Thymus (tissue), 11 donors: ENCODE data around the gene HIPK2. TPM values are rescaled to one million over a fixed set of nuclear protein-coding genes. Genes with fewer than 3 reads are reported as not detected.
A peak's percentile ranks its signal among the peaks of the same experiment; 100 is the strongest.

Source experiments
- DNase-seq, 9 donors: peaks; one replicate each; pipeline ENCODE4 v3.0.0-alpha.2; 2013; ENCODE audit warnings: low spot score in 9 of 9, low read depth in 6 of 9, missing footprints in 1 of 9
- H3K27ac ChIP-seq, 2 donors: one replicate each; pipeline ENCODE4 v1.5.1; 2013; ENCODE audit warnings: control low read depth in 1 of 2, low read depth in 1 of 2, low read length in 1 of 2, mild to moderate bottlenecking in 1 of 2, moderate library complexity in 1 of 2
- H3K27me3 ChIP-seq, 2 donors: one replicate each; pipeline ENCODE4 v1.5.1; 2013; ENCODE audit warnings: low read length in 1 of 2; ENCODE audit not compliant: control insufficient read depth in 2 of 2, insufficient read depth in 1 of 2
- H3K36me3 ChIP-seq, 2 donors: one replicate each; pipeline ENCODE4 v1.5.1; 2013; ENCODE audit warnings: low read length in 1 of 2, mild to moderate bottlenecking in 1 of 2, moderate library complexity in 1 of 2; ENCODE audit not compliant: control insufficient read depth in 2 of 2, insufficient read depth in 2 of 2
- H3K4me1 ChIP-seq, 2 donors: one replicate each; pipeline ENCODE4 v1.5.1; 2013; ENCODE audit warnings: low read length in 2 of 2; ENCODE audit not compliant: control insufficient read depth in 2 of 2, insufficient read depth in 2 of 2
- H3K4me3 ChIP-seq, 2 donors: one replicate each; pipeline ENCODE4 v1.5.1; 2013; ENCODE audit warnings: low read length in 2 of 2, control low read depth in 1 of 2, mild to moderate bottlenecking in 1 of 2
- H3K9me3 ChIP-seq, 2 donors: one replicate each; pipeline ENCODE4 v1.5.1; 2013; ENCODE audit warnings: low read length in 1 of 2, mild to moderate bottlenecking in 1 of 2; ENCODE audit not compliant: control insufficient read depth in 2 of 2, insufficient read depth in 1 of 2
- WGBS: extraction: QIAGEN DNeasy Blood & Tissue Kit; methylation state at CpG from one replicate; pipeline ENCODE4 v1.1.7; 2013; 5-methylcytosine and 5-hydroxymethylcytosine counted together
- polyA plus RNA-seq: library from polyadenylated mRNA; stranded (reverse); fragments of 200-250 nt; gene quantifications from one replicate; pipeline ENCODE4 v1.2.3, GENCODE V29; 2013
- total RNA-seq: library from RNA; stranded (reverse); fragments of 120-200 nt; gene quantifications from one replicate; pipeline ENCODE4 v1.2.4, GENCODE V29; 2013
- donor health status: healthy.

The HIPK2 gene
- total and polyA plus RNA-seq, 2 donors, result 3.4 to 5.8 TPM

DNA sequence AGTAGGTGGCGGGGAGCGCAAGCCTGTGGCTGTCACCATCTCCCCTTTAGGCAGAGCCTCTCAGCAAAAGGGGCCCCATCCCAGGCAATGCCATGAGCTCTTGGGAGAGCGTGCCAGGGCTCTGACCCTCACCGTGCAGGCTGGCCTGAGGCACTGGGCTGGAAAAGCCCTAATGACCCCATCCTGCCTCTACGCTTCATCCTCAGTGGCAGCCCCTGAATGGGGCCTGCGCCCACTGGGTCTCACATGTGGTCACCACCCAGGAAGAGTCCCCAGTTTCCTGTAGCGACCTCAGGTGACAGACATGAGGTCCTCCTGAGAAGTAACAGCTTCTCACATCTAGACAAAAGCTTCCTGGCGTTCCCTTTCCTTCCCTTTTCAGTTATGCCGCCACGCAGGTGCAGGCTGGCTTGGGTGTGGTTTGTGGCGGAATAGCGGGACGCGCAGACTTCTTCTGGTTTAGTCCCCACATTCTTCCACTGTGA, 195.1 kb downstream of the HIPK2 start:
- H3K27me3 ChIP-seq, result no peaks in the 10 kb centered on the region
- no peaks in the 10 kb centered on the region for H3K9me3 ChIP-seq
- WGBS, result 15% methylated on average over 14 of the region's 14 CpGs
- peaks cover 28 to 43% of the 10 kb centered on the region in 2 donors for H3K4me1 ChIP-seq
- H3K4me3 ChIP-seq, result no peak overlapping the region
- peak in 4 of 9 donors; percentile 22 to 62 (median 31) for DNase-seq
- peak overlapping the region in 1 of 2 donors; percentile 69 for H3K27ac ChIP-seq
- peaks cover 43 to 47% of the 10 kb centered on the region in 2 donors for H3K36me3 ChIP-seq

DNA sequence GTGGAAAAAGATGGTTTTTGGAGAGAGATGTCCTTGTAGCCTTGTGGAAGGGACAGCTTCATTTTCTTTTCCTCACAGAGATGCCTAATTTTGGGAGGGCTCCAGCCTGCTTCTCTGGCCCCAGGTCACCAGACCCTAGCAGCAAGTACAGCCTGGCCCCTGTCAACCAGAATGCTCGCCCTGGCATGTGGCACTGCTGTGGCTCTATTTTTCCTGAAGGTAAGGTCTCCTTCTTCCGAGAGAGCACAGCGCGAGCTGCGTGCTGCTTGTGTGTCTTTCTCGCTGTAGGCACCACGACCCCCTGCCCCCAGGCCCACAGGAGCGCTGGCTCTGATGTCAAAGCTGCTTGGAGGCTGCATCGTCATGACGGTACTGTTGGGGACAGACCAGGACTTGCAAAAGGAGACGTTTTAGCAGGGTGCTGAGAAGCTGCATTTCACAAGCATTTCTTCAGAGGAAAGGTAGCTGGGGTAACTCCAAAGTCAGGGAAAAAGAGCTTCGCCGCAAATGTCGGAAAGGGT, 195.6 kb downstream of the HIPK2 start:
- Histone ChIP-seq H3K27me3 (no peaks in the 10 kb centered on the region), H3K9me3 (no peaks in the 10 kb centered on the region), H3K4me3 (no peak overlapping the region), H3K4me1 (peaks cover 28 to 43% of the 10 kb centered on the region in 2 donors), H3K36me3 (peaks cover 43% of the 10 kb centered on the region in 2 donors), H3K27ac (peak overlapping the region in 1 of 2 donors; percentile 69)
- DNase-seq, result peak in 2 of 9 donors; percentile 13 to 31
- 49% methylated on average over 14 of the region's 14 CpGs for WGBS

DNA sequence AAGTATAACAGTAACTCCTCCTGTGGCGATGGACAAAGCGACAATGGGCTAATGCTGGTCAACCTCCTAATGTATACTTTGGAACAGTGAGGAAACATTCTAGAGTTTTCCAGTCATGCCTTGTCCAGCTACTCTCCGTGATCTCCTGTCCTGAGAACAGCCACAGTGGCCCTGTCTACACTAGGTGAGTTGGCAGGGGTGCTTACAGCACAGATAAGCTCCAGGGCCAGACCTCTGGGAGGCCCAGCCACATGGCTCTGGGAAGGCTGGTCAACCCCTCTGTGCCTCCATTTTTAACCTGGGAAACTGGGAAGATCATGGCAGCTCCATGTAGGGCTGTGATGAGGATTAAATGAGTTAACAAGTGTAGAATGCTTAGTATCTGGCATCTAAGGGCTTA, 197.4 kb downstream of the HIPK2 start:
- H3K36me3 ChIP-seq, result peaks cover 42 to 57% of the 10 kb centered on the region in 2 donors
- peaks cover 28 to 43% of the 10 kb centered on the region in 2 donors for H3K4me1 ChIP-seq
- H3K27me3 ChIP-seq, result no peaks in the 10 kb centered on the region
- over 99% methylated on average over 3 of the region's 3 CpGs for WGBS
- H3K9me3 ChIP-seq, result no peaks in the 10 kb centered on the region
- no peak overlapping the region for H3K4me3 ChIP-seq
- H3K27ac ChIP-seq, result no peak overlapping the region
- no peak for DNase-seq

DNA sequence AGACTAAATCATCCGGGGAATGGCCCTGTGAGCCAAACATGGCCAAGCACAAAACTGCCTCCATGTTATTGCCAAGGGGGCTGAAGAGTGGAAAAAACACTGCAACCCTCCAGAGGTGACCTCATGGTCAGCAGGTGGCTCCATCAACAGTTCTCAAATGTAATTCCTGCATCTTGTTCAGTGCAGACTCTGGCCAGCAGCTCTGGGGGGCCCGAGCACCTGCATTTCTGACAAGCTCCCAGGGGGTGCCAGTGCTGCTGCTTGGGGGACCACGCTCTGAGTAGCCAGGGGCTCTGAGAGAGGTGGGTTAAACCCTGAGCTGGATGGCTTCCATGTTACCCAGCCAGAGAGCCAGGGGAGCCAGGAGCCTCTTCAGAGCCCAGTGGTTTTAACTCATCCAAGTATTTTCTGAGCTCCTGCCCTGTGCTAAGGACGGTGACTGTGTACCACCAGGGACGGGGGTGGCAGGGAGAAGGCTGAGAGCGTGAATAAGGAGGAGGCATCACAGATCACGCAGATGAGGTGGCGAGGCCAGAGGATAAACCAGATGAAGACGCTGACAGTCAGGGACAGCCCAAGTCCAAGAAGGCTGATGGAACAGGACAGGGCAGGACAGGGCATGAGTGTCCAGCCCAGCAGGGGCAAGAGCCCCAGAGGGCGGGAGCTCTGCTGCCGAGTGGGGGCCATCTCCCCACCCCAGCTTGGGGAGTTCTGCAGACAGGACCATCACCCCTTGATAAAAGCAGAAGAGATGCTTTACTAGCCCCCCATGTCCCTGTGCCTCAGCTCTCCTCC, 201.4 kb downstream of the HIPK2 start:
- DNase-seq, result no peak
- WGBS, result 98% methylated on average over 11 of the region's 11 CpGs
- H3K36me3 ChIP-seq, result peaks cover 57 to 58% of the 10 kb centered on the region in 2 donors

DNA sequence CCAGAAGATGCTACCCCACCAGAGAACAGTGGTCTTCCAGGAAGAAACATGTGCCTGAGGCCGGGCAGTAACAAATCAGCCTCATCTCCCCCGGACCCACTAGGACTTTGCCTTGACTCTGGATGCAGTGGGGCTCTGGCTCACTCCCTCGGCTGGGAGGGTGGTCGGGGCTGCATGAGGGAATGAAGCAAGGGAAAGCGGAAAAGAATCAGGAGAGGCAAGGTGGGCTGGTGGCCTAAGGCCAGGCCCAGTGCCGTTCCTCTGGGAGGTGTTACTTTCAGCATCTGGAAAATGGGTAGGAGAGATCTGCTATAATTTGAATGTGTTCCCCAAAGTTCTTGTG, 202.5 kb downstream of the HIPK2 start:
- Histone ChIP-seq H3K27ac (no peak overlapping the region), H3K27me3 (no peaks in the 10 kb centered on the region), H3K36me3 (peaks cover 53 to 59% of the 10 kb centered on the region in 2 donors), H3K4me3 (no peak overlapping the region), H3K9me3 (no peaks in the 10 kb centered on the region), H3K4me1 (peaks cover 0 to 3% of the 10 kb centered on the region in 2 donors)
- WGBS, result over 99% methylated on average over 6 of the region's 6 CpGs
- DNase-seq, result no peak

More for the DNA sequence above, 201.4 kb downstream of the HIPK2 start:
- Histone ChIP-seq H3K9me3 (no peaks in the 10 kb centered on the region), H3K4me3 (no peak overlapping the region), H3K27me3 (no peaks in the 10 kb centered on the region), H3K4me1 (peaks cover 0 to 3% of the 10 kb centered on the region in 2 donors), H3K27ac (no peak overlapping the region)

DNA sequence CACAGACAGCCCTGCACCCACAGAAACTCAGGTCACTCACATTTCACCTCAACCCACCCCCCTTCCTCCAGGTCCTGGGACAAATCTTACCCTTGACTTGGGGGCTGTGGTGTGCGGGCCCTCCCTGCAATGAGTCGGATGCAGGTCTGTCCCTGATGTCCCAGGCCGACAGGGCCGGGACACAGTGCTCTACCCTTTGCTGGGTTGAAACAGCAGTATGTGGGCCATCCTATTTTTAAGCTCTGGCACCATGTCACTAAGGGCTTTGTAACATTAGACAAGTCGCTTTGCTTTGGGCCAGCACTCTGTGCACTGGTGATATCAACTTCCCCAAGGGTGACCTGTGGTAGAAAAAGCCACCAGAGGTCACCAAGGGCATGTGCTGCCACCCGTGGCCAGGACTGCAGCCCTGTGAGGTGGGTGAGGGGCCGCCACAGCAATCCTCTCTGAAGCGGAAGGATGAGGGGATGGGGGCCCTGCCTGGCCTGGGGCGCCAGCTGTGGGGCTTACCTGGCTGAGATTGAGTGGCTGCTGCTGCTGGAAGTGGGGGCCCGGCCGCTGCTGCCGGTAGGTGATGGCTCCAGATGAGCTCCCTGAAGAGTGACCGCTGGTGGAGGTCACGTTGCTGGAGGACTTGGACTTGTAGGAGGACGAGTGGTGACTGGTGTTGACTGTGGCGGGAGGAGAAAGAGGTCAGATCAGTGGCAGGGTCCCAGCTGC, 203.0 kb downstream of the HIPK2 start:
- Histone ChIP-seq H3K27ac (no peak overlapping the region), H3K27me3 (no peaks in the 10 kb centered on the region)
- WGBS, result 98% methylated on average over 16 of the region's 16 CpGs

DNA sequence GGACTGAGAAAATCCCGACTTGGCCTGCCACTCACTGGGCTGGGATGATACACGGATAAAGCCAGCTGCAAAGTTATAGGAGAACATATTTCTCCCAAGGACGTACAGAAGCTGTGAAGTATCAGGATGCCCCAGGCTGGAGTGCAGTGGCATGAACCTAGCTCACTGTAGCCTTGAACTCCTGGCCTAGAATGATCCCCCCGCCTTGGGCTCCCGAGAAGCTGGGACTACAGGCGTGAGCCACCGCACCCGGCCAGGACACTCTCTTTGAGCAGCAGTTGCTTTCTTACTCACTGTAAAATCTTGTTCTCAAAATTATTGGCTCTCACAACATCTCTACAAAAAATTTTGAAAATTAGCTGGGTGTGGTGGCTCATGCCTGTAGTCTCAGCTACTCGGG, 203.9 kb downstream of the HIPK2 start:
- no peaks in the 10 kb centered on the region for H3K4me1 ChIP-seq
- H3K4me3 ChIP-seq, result no peak overlapping the region
- no peak overlapping the region for H3K27ac ChIP-seq
- H3K36me3 ChIP-seq, result peaks cover 44 to 48% of the 10 kb centered on the region in 2 donors
- WGBS, result 98% methylated on average over 9 of the region's 9 CpGs
- no peaks in the 10 kb centered on the region for H3K9me3 ChIP-seq
- H3K27me3 ChIP-seq, result no peaks in the 10 kb centered on the region
- DNase-seq, result no peak

More for the DNA sequence above, 203.0 kb downstream of the HIPK2 start:
- Histone ChIP-seq H3K4me3 (no peak overlapping the region), H3K9me3 (no peaks in the 10 kb centered on the region), H3K36me3 (peaks cover 53 to 57% of the 10 kb centered on the region in 2 donors), H3K4me1 (peaks cover 0 to 3% of the 10 kb centered on the region in 2 donors)
- no peak for DNase-seq

DNA sequence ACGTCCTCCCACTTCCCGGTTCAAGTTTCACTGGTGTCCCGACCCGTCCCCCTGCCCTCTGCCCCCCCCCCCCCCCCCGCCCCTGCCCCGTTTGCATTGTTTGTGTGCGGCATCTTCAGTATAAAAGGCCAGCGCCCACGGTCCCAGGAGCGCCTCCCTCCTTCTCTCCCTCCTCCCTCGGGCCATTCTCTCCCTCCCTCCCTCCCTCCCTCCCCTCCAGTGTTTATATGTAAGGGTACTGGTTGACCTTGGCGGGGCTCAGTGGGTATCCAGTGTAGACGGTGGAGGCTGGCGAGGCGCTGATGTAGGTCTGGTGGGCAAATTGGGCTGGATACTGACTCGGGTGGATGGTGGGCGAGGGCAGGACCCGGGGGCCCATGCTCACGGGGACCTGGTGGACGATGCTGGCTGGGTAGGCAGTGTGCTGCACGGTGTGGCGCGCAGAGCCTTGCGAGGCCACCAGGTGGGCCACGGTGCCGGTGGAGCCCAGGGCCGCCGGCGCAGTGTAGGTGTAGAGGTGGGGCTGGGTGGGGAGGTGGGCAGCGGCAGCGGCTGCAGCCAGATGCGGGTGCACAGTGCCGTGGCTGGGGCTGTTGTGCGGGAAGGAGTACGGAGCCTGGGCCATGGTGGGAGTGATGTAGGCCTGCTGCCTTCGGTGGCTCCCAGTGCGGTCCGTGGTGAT, 205.0 kb downstream of the HIPK2 start:
- Histone ChIP-seq H3K27me3 (no peaks in the 10 kb centered on the region), H3K36me3 (peaks cover 43 to 44% of the 10 kb centered on the region in 2 donors), H3K4me3 (no peak overlapping the region), H3K9me3 (no peaks in the 10 kb centered on the region), H3K27ac (no peak overlapping the region), H3K4me1 (no peaks in the 10 kb centered on the region)
- WGBS, result 97% methylated on average over 38 of the region's 38 CpGs
- no peak for DNase-seq
